Neural progenitor cell (in vitro differentiated cells): ENCODE data around the gene CD300LD. TPM values are rescaled to one million over a fixed set of nuclear protein-coding genes. Genes with fewer than 3 reads are reported as not detected.

Source experiments
- DNase-seq: peaks from one replicate; pipeline ENCODE4 v3.0.0-alpha.2; 2016; ENCODE audit warnings: low spot score
- H2AFZ ChIP-seq: fragments of 200-600 bp; sonication (generic); replicated peaks from 2 replicates; pipeline ENCODE4 v1.6.1; 2016; ENCODE audit warnings: antibody characterized with exemption
- H3F3A ChIP-seq: fragments of 200-600 bp; sonication (generic); 2 replicates; pipeline ENCODE4 v1.6.1; 2016; ENCODE audit warnings: antibody characterized with exemption, low read depth
- H3K27ac ChIP-seq: fragments of 200-600 bp; sonication (generic); 2 replicates; pipeline ENCODE4 v1.5.1; 2016; ENCODE audit warnings: mild to moderate bottlenecking
- H3K27me3 ChIP-seq: fragments of 200-600 bp; sonication (generic); 2 replicates; pipeline ENCODE4 v1.6.1; 2016; ENCODE audit warnings: mild to moderate bottlenecking, moderate library complexity
- H3K36me3 ChIP-seq: fragments of 200-600 bp; sonication (generic); 2 replicates; pipeline ENCODE4 v1.5.1; 2016
- H3K4me1 ChIP-seq: fragments of 200-600 bp; sonication (generic); 2 replicates; pipeline ENCODE4 v1.6.1; 2016; ENCODE audit warnings: mixed run types
- H3K4me2 ChIP-seq: fragments of 200-600 bp; sonication (generic); 2 replicates; pipeline ENCODE4 v1.6.1; 2016
- H3K4me3 ChIP-seq: fragments of 200-600 bp; sonication (generic); 2 replicates; pipeline ENCODE4 v1.5.1; 2016
- H3K79me2 ChIP-seq: fragments of 200-600 bp; sonication (generic); 2 replicates; pipeline ENCODE4 v1.6.1; 2016; ENCODE audit warnings: low read depth
- H3K9ac ChIP-seq: fragments of 200-600 bp; sonication (generic); 2 replicates; pipeline ENCODE4 v1.6.1; 2016
- H3K9me3 ChIP-seq: fragments of 200-600 bp; sonication (generic); 2 replicates; pipeline ENCODE4 v1.5.1; 2016; ENCODE audit warnings: low read depth
- H4K20me1 ChIP-seq: fragments of 200-600 bp; sonication (generic); 2 replicates; pipeline ENCODE4 v1.6.1; 2016; ENCODE audit warnings: low read depth
- H3K27ac Mint-ChIP-seq: 3 replicates; pipeline ENCODE4 v1.8.0; 2021; ENCODE audit warnings: mixed read lengths
- H3K27me3 Mint-ChIP-seq: 2 replicates; pipeline ENCODE4 v1.8.0; 2022; ENCODE audit warnings: low read depth, mild to moderate bottlenecking, inconsistent platforms, moderate library complexity, mixed read lengths; ENCODE audit not compliant: insufficient read depth
- H3K36me3 Mint-ChIP-seq: 3 replicates; pipeline ENCODE4 v1.8.0; 2021; ENCODE audit warnings: mixed read lengths
- H3K4me1 Mint-ChIP-seq: 3 replicates; pipeline ENCODE4 v1.8.0; 2021; ENCODE audit warnings: mixed read lengths
- H3K4me3 Mint-ChIP-seq: 3 replicates; pipeline ENCODE4 v1.8.0; 2021; ENCODE audit warnings: mild to moderate bottlenecking, moderate library complexity, mixed read lengths
- H3K9me3 Mint-ChIP-seq: 3 replicates; pipeline ENCODE4 v1.8.0; 2020; ENCODE audit warnings: mixed read lengths
- CTCF ChIP-seq: fragments of 200-600 bp; sonication (generic); IDR thresholded peaks from 2 replicates; pipeline ENCODE4 v1.5.1; 2017; ENCODE audit warnings: antibody characterized with exemption, mild to moderate bottlenecking
- EZH2 ChIP-seq: fragments of 200-600 bp; sonication (generic); IDR thresholded peaks from 2 replicates; pipeline ENCODE4 v1.6.1; 2017; ENCODE audit warnings: antibody characterized with exemption, mild to moderate bottlenecking, moderate library complexity
- EZH2phosphoT487 ChIP-seq: fragments of 200-600 bp; sonication (generic); IDR thresholded peaks from 2 replicates; pipeline ENCODE4 v1.6.1; 2017; ENCODE audit warnings: antibody characterized with exemption
- total RNA-seq: library from RNA; depleted of rRNA; stranded (reverse); fragments of >200 nt; gene quantifications from 2 replicates; pipeline ENCODE4 v1.2.3, GENCODE V29; 2015; ENCODE audit warnings: low replicate concordance

Gene CD300LD
- total RNA-seq, 1 donor from 2014 or later, result not detected

- no peak within 1 kb of the TSS for H3K4me2 ChIP-seq
- H2AFZ ChIP-seq, result no peak within 1 kb of the TSS
- H3K4me3 ChIP-seq, result no peak within 1 kb of the TSS
- no peak within 1 kb of the TSS for H3K27ac ChIP-seq
- DNase-seq, result no peak
- H3K79me2 ChIP-seq, result no peaks in the 10 kb centered on the region
- H3K27me3 ChIP-seq, result peaks cover 17% of the 10 kb centered on the region
- no peaks in the 10 kb centered on the region for H3K9me3 ChIP-seq
- H3K36me3 Mint-ChIP-seq, result no peaks in the 10 kb centered on the region
- no peaks in the 10 kb centered on the region for H3F3A ChIP-seq
- no peaks in the 10 kb centered on the region for H3K36me3 ChIP-seq
- no peaks in the 10 kb centered on the region for H4K20me1 ChIP-seq
- H3K9me3 Mint-ChIP-seq, result peaks cover 6% of the 10 kb centered on the region
- no peaks in the 10 kb centered on the region for H3K4me1 ChIP-seq
- TF ChIP-seq EZH2 (no peak), CTCF (no peak), EZH2phosphoT487 (no peak)
- peaks cover 14% of the 10 kb centered on the region for H3K27me3 Mint-ChIP-seq
- H3K27ac Mint-ChIP-seq, result no peak within 1 kb of the TSS
- H3K4me3 Mint-ChIP-seq, result no peak within 1 kb of the TSS
- H3K9ac ChIP-seq, result no peak within 1 kb of the TSS
- H3K4me1 Mint-ChIP-seq, result no peaks in the 10 kb centered on the region
These were observed 60.8 kb downstream of the CD300LD start, which contains the start of gene CD300LB for GRCh38 chr17:74531231-74531761. TSS of gene CD300LB (minus strand) at chr17:74531475. CDS start at chr17:74531350, 125 bp downstream.

- peaks cover 6% of the 10 kb centered on the region for H3K9me3 Mint-ChIP-seq
- peaks cover 17% of the 10 kb centered on the region for H3K27me3 Mint-ChIP-seq
These were observed 61.3 kb downstream of the CD300LD start for GRCh38 chr17:74530831-74531150.

More at GRCh38 chr17:74530831-74531150, 61.3 kb downstream of the CD300LD start:
- peaks cover 14% of the 10 kb centered on the region for H3K27me3 ChIP-seq
- H3K36me3 ChIP-seq, result no peaks in the 10 kb centered on the region
- no peaks in the 10 kb centered on the region for H4K20me1 ChIP-seq
- H3K4me3 Mint-ChIP-seq, result no peak overlapping the region
- no peak overlapping the region for H3K9ac ChIP-seq
- no peaks in the 10 kb centered on the region for H3K4me1 Mint-ChIP-seq
- H3K4me3 ChIP-seq, result no peak overlapping the region
- H3K9me3 ChIP-seq, result no peaks in the 10 kb centered on the region
- DNase-seq, result no peak
- no peaks in the 10 kb centered on the region for H3K36me3 Mint-ChIP-seq
- TF ChIP-seq EZH2phosphoT487 (no peak), EZH2 (no peak), CTCF (no peak)
- no peak overlapping the region for H3K27ac Mint-ChIP-seq
- no peak overlapping the region for H3K4me2 ChIP-seq
- H3F3A ChIP-seq, result no peaks in the 10 kb centered on the region
- no peaks in the 10 kb centered on the region for H3K79me2 ChIP-seq
- no peaks in the 10 kb centered on the region for H3K4me1 ChIP-seq
- H2AFZ ChIP-seq, result no peak overlapping the region
- H3K27ac ChIP-seq, result no peak overlapping the region

Other genes starting within 250 kb of the CD300LD start
- 10.8 and 36.8 TPM in 2 replicates for gene BTBD17, start 230.4 kb downstream of the CD300LD start, total RNA-seq
- 0.93 TPM in 1 of 2 replicates, not detected in the other for gene GPR142, start 224.8 kb downstream of the CD300LD start, total RNA-seq
- 13.5 and 42.0 TPM in 2 replicates for gene GPRC5C, start 160.2 kb downstream of the CD300LD start, total RNA-seq
- 0.28 TPM in 1 of 2 replicates, not detected in the other for gene CD300A, start 125.6 kb downstream of the CD300LD start, total RNA-seq
- gene CD300LB, start 60.8 kb downstream of the CD300LD start, total RNA-seq, result not detected in 2 replicates
- gene CD300C, start 46.2 kb downstream of the CD300LD start, total RNA-seq, result not detected in 2 replicates
- not detected in 2 replicates for gene CD300H, start 24.8 kb downstream of the CD300LD start, total RNA-seq
- not detected in 2 replicates for gene CD300E, start 31.5 kb upstream of the CD300LD start, total RNA-seq
- gene CD300LF, start 120.6 kb upstream of the CD300LD start, total RNA-seq, result not detected in 2 replicates
- 1.5 and 4.3 TPM in 2 replicates for gene RAB37, start 145.0 kb upstream of the CD300LD start, total RNA-seq
- gene NHERF1, start 156.3 kb upstream of the CD300LD start, total RNA-seq, result 27.1 and 63.8 TPM in 2 replicates
- 68.9 and 75.3 TPM in 2 replicates for gene NAT9, start 184.1 kb upstream of the CD300LD start, total RNA-seq